Mesenchymal stem cell (in vitro differentiated cells and primary cell): ENCODE measurements around the gene CEMIP.

Experiments
- DNase-seq: peaks from one replicate; pipeline ENCODE4 v3.0.0-alpha.2; 2013
- H2AFZ ChIP-seq: one replicate; pipeline ENCODE4 v1.6.1; 2013; ENCODE audit warnings: low read depth, mild to moderate bottlenecking, control low read depth, inconsistent platforms, low read length, moderate library complexity
- H2AK5ac ChIP-seq: 2 replicates; pipeline ENCODE4 v1.6.1; 2013; ENCODE audit warnings: low read length, moderate library complexity, mild to moderate bottlenecking, inconsistent platforms; ENCODE audit not compliant: severe bottlenecking
- H2BK120ac ChIP-seq: one replicate; pipeline ENCODE4 v1.6.1; 2013; ENCODE audit warnings: low read depth, mild to moderate bottlenecking, inconsistent platforms, low read length, moderate library complexity
- H2BK12ac ChIP-seq, 2 experiments: one replicate each; pipeline ENCODE4 v1.6.1; 2013; ENCODE audit warnings: inconsistent platforms in 2 of 2, low read length in 2 of 2, mild to moderate bottlenecking in 2 of 2, moderate library complexity in 2 of 2, control low read depth in 1 of 2
- H2BK15ac ChIP-seq: one replicate; pipeline ENCODE4 v1.6.1; 2013; ENCODE audit warnings: mild to moderate bottlenecking, low read depth, inconsistent platforms; ENCODE audit not compliant: poor library complexity, severe bottlenecking
- H2BK5ac ChIP-seq: 2 replicates; pipeline ENCODE4 v1.6.1; 2013; ENCODE audit warnings: low read depth, mild to moderate bottlenecking, low read length, control low read depth, inconsistent platforms; ENCODE audit not compliant: poor library complexity, severe bottlenecking
- H3K14ac ChIP-seq, 2 experiments: one replicate each; pipeline ENCODE4 v1.6.1; 2013; ENCODE audit warnings: inconsistent platforms in 2 of 2, low read length in 2 of 2, control low read depth in 1 of 2, mild to moderate bottlenecking in 1 of 2, moderate library complexity in 1 of 2
- H3K18ac ChIP-seq, 2 experiments: one replicate each; pipeline ENCODE4 v1.6.1; 2013; ENCODE audit warnings: inconsistent platforms in 2 of 2, low read length in 2 of 2, control low read depth in 1 of 2, low read depth in 1 of 2, mild to moderate bottlenecking in 1 of 2
- H3K23ac ChIP-seq, 2 experiments: one replicate each; pipeline ENCODE4 v1.6.1; 2013; ENCODE audit warnings: inconsistent platforms in 2 of 2, low read length in 2 of 2, mild to moderate bottlenecking in 2 of 2, moderate library complexity in 2 of 2, control low read depth in 1 of 2
- H3K27ac ChIP-seq: 2 replicates; pipeline ENCODE4 v1.5.1; 2013; ENCODE audit warnings: mild to moderate bottlenecking, moderate library complexity, low read length, control low read depth, inconsistent platforms; ENCODE audit not compliant: poor library complexity, severe bottlenecking
- H3K27me3 ChIP-seq, 2 experiments: 2 replicates each; pipeline versions ENCODE4 v1.6.1 to v1.7.0; 2013; ENCODE audit warnings: low read length in 2 of 2, mild to moderate bottlenecking in 2 of 2, moderate library complexity in 2 of 2, control low read depth in 1 of 2, inconsistent platforms in 1 of 2; ENCODE audit not compliant: control insufficient read depth in 1 of 2, insufficient read depth in 1 of 2
- H3K36me3 ChIP-seq, 2 experiments: 2 replicates each; pipeline versions ENCODE4 v1.6.1 to v1.7.0; 2013; ENCODE audit warnings: low read length in 2 of 2, control low read depth in 1 of 2, inconsistent platforms in 1 of 2, low read depth in 1 of 2, mild to moderate bottlenecking in 1 of 2; ENCODE audit not compliant: insufficient read depth in 2 of 2, control insufficient read depth in 1 of 2
- H3K4ac ChIP-seq, 2 experiments: one replicate each; pipeline ENCODE4 v1.6.1; 2013; ENCODE audit warnings: inconsistent platforms in 2 of 2, low read length in 2 of 2, mild to moderate bottlenecking in 2 of 2, moderate library complexity in 2 of 2, control low read depth in 1 of 2, low read depth in 1 of 2
- H3K4me1 ChIP-seq: 2 replicates; pipeline ENCODE4 v1.6.1; 2013; ENCODE audit warnings: low read depth, low read length, control low read depth; ENCODE audit not compliant: control insufficient read depth, insufficient read depth
- H3K4me2 ChIP-seq: 2 replicates; pipeline ENCODE4 v1.6.1; 2013; ENCODE audit warnings: low read length, mild to moderate bottlenecking, inconsistent platforms; ENCODE audit not compliant: poor library complexity, severe bottlenecking
- H3K4me3 ChIP-seq, 2 experiments: 2 replicates each; pipeline versions ENCODE4 v1.5.1 to v1.7.0; 2013; ENCODE audit warnings: low read length in 2 of 2, mild to moderate bottlenecking in 2 of 2, control low read depth in 1 of 2, low read depth in 1 of 2; ENCODE audit not compliant: insufficient read depth in 1 of 2
- H3K79me1 ChIP-seq: replicated peaks from 2 replicates; pipeline ENCODE4 v1.6.1; 2013; ENCODE audit warnings: mild to moderate bottlenecking, control low read depth, low read length, inconsistent platforms; ENCODE audit not compliant: poor library complexity, severe bottlenecking
- H3K9ac ChIP-seq: 2 replicates; pipeline ENCODE4 v1.7.0; 2013; ENCODE audit warnings: mild to moderate bottlenecking, low read length, moderate library complexity
- H3K9me3 ChIP-seq: 2 replicates; pipeline ENCODE4 v1.7.0; 2013; ENCODE audit warnings: mild to moderate bottlenecking, low read length; ENCODE audit not compliant: control insufficient read depth
- H4K8ac ChIP-seq: one replicate; pipeline ENCODE4 v1.6.1; 2013; ENCODE audit warnings: inconsistent platforms, mild to moderate bottlenecking, low read length, moderate library complexity
- H4K91ac ChIP-seq: one replicate; pipeline ENCODE4 v1.6.1; 2013; ENCODE audit warnings: mild to moderate bottlenecking, low read length, inconsistent platforms
- WGBS: methylation state at CpG from one replicate; pipeline ENCODE4 v1.1.7; 2013; ENCODE audit warnings: mixed read lengths; 5-methylcytosine and 5-hydroxymethylcytosine counted together

Gene CEMIP

DNA sequence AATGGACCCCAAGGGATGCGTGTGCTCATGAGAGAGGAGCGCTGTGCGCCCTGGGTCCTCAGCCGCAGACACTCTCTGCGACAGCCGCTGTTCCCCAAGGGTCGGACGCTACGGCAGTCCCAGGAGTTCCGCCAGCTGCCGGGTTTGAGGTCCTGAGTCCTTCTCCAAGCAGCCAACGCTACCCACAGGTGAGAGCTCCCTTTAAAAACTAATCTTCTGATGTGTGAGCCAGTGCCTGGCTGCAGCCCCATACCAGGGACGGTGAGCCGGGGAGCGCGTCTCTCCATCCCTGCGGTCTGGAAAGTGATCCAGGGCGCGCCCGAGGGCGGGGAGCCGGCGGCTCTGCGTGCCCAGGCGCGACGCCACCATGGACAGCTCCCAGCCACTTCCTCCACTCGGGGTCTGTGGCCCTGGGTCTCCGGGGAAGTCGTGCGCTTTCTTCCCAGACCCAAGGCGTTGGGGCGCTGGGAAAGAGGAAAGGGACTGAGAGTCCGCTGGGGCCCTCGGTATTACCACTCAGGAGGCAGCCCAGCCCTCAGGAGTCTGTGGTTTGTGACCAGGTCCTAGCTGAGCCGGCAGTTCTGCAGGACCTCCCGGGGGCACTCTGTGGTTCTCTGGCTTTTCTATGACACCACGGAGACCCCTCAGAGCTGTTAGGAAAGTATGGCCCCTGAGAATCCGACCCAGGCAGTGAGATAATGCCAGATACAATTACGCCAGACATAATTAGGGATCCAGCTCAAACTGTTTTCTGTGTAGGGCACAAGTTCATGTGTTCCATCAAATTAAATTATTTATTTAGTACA is 1.4 kb downstream of the CEMIP start:
- no peaks in the 10 kb centered on the region for H3K9me3 ChIP-seq
- H2BK5ac ChIP-seq = no peak overlapping the region
- no peak overlapping the region for H4K8ac ChIP-seq
- peaks cover 19% of the 10 kb centered on the region for H3K4me1 ChIP-seq
- no peak overlapping the region for H2AFZ ChIP-seq
- 5% methylated on average over 40 of the region's 40 CpGs for WGBS
- H2AK5ac ChIP-seq = no peak overlapping the region
- peaks cover 0 to 33% of the 10 kb centered on the region in 2 experiments for H3K27me3 ChIP-seq
- no peak overlapping the region for H3K14ac ChIP-seq
- no peaks in the 10 kb centered on the region for H3K79me1 ChIP-seq
- no peak overlapping the region for H2BK12ac ChIP-seq
- no peak overlapping the region for H4K91ac ChIP-seq
- peak overlapping the region; percentile 100 for H3K4me2 ChIP-seq
- H3K4ac ChIP-seq = no peak overlapping the region
- no peak overlapping the region for H2BK120ac ChIP-seq
- DNase-seq = peak; percentile 74
- peak overlapping the region; percentile 43 to 94 for H3K4me3 ChIP-seq
- H3K27ac ChIP-seq = no peak overlapping the region
- no peak overlapping the region for H2BK15ac ChIP-seq
- H3K36me3 ChIP-seq = peaks cover 0 to 53% of the 10 kb centered on the region in 2 experiments
- H3K9ac ChIP-seq = peak overlapping the region; percentile 86
- H3K18ac ChIP-seq = no peak overlapping the region
- H3K23ac ChIP-seq = no peak overlapping the region

DNA sequence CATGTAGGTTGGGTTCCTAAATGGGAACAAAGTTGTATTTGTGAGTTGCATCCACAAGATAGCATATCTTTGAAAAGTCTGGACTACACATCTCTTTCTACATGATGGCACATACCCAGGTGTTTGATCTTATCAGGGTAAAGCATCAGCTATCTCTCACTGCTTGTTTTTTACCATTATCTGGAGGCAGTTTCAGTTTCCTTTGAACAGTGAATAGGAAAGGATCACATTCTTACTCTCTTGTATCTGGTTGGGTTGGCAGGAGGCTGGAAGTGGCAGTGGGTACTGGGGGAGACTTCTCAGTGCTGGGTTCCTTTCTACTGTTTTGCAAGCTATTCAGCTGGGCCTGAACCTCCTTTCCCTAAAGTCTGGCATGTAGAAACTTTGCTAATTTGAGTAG is 4.1 kb downstream of the CEMIP start:
- DNase-seq = no peak
- Histone ChIP-seq H3K4me3 (peak overlapping the region in 1 of 2 experiments; percentile 94), H3K9ac (peak overlapping the region; percentile 86), H3K4me1 (peaks cover 19% of the 10 kb centered on the region), H2BK12ac (no peak overlapping the region), H3K36me3 (peaks cover 0 to 76% of the 10 kb centered on the region in 2 experiments), H3K9me3 (no peaks in the 10 kb centered on the region), H2AK5ac (no peak overlapping the region), H2AFZ (no peak overlapping the region), H3K27ac (no peak overlapping the region), H3K18ac (no peak overlapping the region), H2BK5ac (no peak overlapping the region), H2BK120ac (no peak overlapping the region), H3K23ac (no peak overlapping the region), H3K27me3 (peaks cover 0 to 33% of the 10 kb centered on the region in 2 experiments), H4K8ac (no peak overlapping the region), H4K91ac (no peak overlapping the region), H3K4me2 (no peak overlapping the region), H3K14ac (no peak overlapping the region), H3K79me1 (no peaks in the 10 kb centered on the region), H3K4ac (no peak overlapping the region), H2BK15ac (no peak overlapping the region)

DNA sequence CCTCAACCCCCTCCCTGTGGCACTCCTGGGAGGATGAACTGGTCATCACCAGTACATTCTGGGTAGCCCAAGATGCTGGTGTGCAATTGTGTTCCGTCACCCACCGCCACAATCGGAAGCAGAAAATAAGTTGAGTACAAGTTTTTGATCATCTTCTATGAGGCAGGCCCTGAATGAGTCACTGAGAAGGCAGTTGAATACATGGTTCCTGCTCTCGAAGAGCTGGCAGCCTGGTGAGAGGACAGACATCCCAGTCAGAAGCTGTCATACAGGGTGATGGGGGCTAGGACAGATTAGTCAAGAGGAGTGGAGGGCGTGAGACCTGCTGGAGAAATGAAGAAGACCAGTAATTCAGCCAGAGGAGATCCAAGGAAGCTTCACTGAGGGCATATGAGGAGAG is 6.2 kb downstream of the CEMIP start:
- 78% methylated on average over 5 of the region's 5 CpGs for WGBS
- H2BK5ac ChIP-seq = no peak overlapping the region
- no peak overlapping the region for H2BK15ac ChIP-seq

DNA sequence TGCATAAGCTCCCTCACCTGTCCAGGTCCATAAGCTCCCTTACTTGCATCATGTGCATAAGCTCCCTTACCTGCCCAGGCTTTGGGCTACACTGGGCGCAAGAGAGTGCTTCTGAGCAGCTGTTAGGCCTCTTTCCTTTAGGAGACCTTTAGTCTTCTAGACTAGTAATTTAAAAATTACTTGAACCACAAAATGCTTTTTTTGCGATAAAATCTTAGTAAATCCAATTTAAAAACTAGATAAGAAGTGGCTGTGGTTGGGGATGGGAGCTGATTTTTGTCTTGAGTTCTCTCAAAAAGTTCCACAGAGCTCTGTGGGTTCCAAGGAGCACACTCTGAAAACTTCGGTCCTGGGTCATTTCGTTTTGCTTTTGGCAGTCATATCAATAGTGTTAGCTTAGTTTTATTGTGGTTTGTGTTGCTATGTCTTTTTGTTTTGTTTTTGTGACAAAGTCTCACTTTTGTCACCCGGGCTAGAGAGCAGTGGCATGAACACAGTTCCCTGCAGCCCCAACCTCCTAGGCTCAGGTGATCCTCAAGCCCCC is 6.7 kb downstream of the CEMIP start:
- no peak overlapping the region for H3K14ac ChIP-seq
- H3K27ac ChIP-seq = no peak overlapping the region
- no peaks in the 10 kb centered on the region for H3K79me1 ChIP-seq
- peaks cover 2% of the 10 kb centered on the region for H3K4me1 ChIP-seq
- H2BK120ac ChIP-seq = no peak overlapping the region
- no peak overlapping the region for H2BK5ac ChIP-seq
- no peaks in the 10 kb centered on the region for H3K9me3 ChIP-seq
- H3K4me2 ChIP-seq = no peak overlapping the region
- H2AFZ ChIP-seq = no peak overlapping the region
- peaks cover 0 to 14% of the 10 kb centered on the region in 2 experiments for H3K27me3 ChIP-seq
- DNase-seq = no peak
- H3K9ac ChIP-seq = peak overlapping the region; percentile 29
- no peak overlapping the region for H3K23ac ChIP-seq
- no peak overlapping the region for H4K8ac ChIP-seq
- no peak overlapping the region for H2AK5ac ChIP-seq
- no peak overlapping the region for H4K91ac ChIP-seq
- 91% methylated on average over 3 of the region's 5 CpGs for WGBS
- H3K4ac ChIP-seq = no peak overlapping the region
- H2BK12ac ChIP-seq = no peak overlapping the region
- H3K36me3 ChIP-seq = peaks cover 0 to 96% of the 10 kb centered on the region in 2 experiments
- H2BK15ac ChIP-seq = no peak overlapping the region
- H3K4me3 ChIP-seq = peak overlapping the region in 1 of 2 experiments; percentile 94
- no peak overlapping the region for H3K18ac ChIP-seq

More for the DNA sequence above, 6.2 kb downstream of the CEMIP start:
- no peak for DNase-seq
- Histone ChIP-seq H3K4me3 (peak overlapping the region in 1 of 2 experiments; percentile 94), H2AK5ac (no peak overlapping the region), H2BK12ac (no peak overlapping the region), H3K14ac (no peak overlapping the region), H3K9ac (peak overlapping the region; percentile 29), H3K27ac (no peak overlapping the region), H3K18ac (no peak overlapping the region), H2AFZ (no peak overlapping the region), H3K4me1 (peaks cover 8% of the 10 kb centered on the region), H4K8ac (no peak overlapping the region), H3K9me3 (no peaks in the 10 kb centered on the region), H3K23ac (no peak overlapping the region), H2BK120ac (no peak overlapping the region), H3K4me2 (no peak overlapping the region), H4K91ac (no peak overlapping the region), H3K79me1 (no peaks in the 10 kb centered on the region), H3K4ac (no peak overlapping the region), H3K27me3 (peaks cover 0 to 20% of the 10 kb centered on the region in 2 experiments), H3K36me3 (peaks cover 0 to 95% of the 10 kb centered on the region in 2 experiments)
